Panc1 (cell line): Measurements from ENCODE around the gene VASP. TPM values are rescaled to one million over a fixed set of nuclear protein-coding genes. Genes with fewer than 3 reads are reported as not detected.

Experiments used
- ATAC-seq: fragments of 200-7000 bp; cut with Tn5 transposase; 2 replicates; pipeline ENCODE4 v1.9.1; 2020; ENCODE audit warnings: mild to moderate bottlenecking, moderate library complexity
- BruUV-seq: library from RNA; stranded (reverse); fragments of 400-500 nt; replicated peaks from 2 replicates; lab custom pipeline; 2021; lab: Mats Ljungman, UMichigan
- CTCF ChIA-PET: fragments of 300-600 bp; sonication (Branson Sonifier 250); formaldehyde crosslinking; loops from one replicate; lab custom pipeline; 2022; ENCODE audit warnings: antibody characterized with exemption; lab: Charles Lee
- POLR2A ChIA-PET: fragments of 300-600 bp; sonication (Branson Sonifier 250); formaldehyde crosslinking; loops from one replicate; lab custom pipeline; 2022; ENCODE audit warnings: antibody characterized with exemption; lab: Charles Lee
- DNase-seq: peaks from one replicate; pipeline ENCODE4 v3.0.0-alpha.2; 2010; ENCODE audit warnings: low read depth, low spot score
- H3K27ac ChIP-seq: 2 replicates; pipeline ENCODE4 v1.5.1; 2011; ENCODE audit warnings: mild to moderate bottlenecking, low read length, inconsistent platforms
- H3K27me3 ChIP-seq: fragments of 200-500 bp; sonication (Bioruptor generic); 2 replicates; pipeline ENCODE4 v1.6.0; 2014; ENCODE audit warnings: low read length, inconsistent platforms; ENCODE audit not compliant: control insufficient read depth, insufficient read depth
- H3K36me3 ChIP-seq: fragments of 200-500 bp; sonication (Bioruptor generic); 2 replicates; pipeline ENCODE4 v1.5.1; 2014; ENCODE audit warnings: inconsistent platforms, mild to moderate bottlenecking, low read length, moderate library complexity; ENCODE audit not compliant: control insufficient read depth, insufficient read depth
- H3K4me1 ChIP-seq: 2 replicates; pipeline ENCODE4 v1.5.1; 2011; ENCODE audit warnings: inconsistent platforms, mild to moderate bottlenecking, low read length, moderate library complexity; ENCODE audit not compliant: control insufficient read depth, insufficient read depth
- H3K4me3 ChIP-seq, 2 experiments: 2 replicates each; pipeline ENCODE4 v1.5.1; 2011 to 2012; ENCODE audit warnings: low read depth in 2 of 2, low read length in 2 of 2, mild to moderate bottlenecking in 2 of 2, inconsistent platforms in 1 of 2, moderate library complexity in 1 of 2
- H3K9me3 ChIP-seq: fragments of 200-500 bp; sonication (Bioruptor generic); 2 replicates; pipeline ENCODE4 v1.5.1; 2014; ENCODE audit warnings: low read depth, mild to moderate bottlenecking, inconsistent platforms, low read length, moderate library complexity; ENCODE audit not compliant: control insufficient read depth, insufficient read depth
- POLR2AphosphoS5 ChIP-seq: IDR thresholded peaks from 2 replicates; pipeline ENCODE4 v1.6.1; 2012; ENCODE audit warnings: mild to moderate bottlenecking, low read depth, low read length, moderate library complexity
- REST ChIP-seq, 2 experiments: IDR thresholded peaks; 2 replicates each; pipeline ENCODE4 v1.6.1; 2011 to 2012; ENCODE audit warnings: low read depth in 2 of 2, control low read depth in 1 of 2, low read length in 1 of 2, mild to moderate bottlenecking in 1 of 2, moderate library complexity in 1 of 2; ENCODE audit not compliant: insufficient read depth in 1 of 2
- SIN3A ChIP-seq: IDR thresholded peaks from 2 replicates; pipeline ENCODE4 v1.6.1; 2012; ENCODE audit warnings: low read depth, mild to moderate bottlenecking, low read length, moderate library complexity, borderline replicate concordance; ENCODE audit not compliant: insufficient read depth
- TCF7L2 ChIP-seq: IDR thresholded peaks from 2 replicates; pipeline ENCODE4 v1.6.1; 2011; ENCODE audit warnings: mild to moderate bottlenecking, low read depth, low read length, inconsistent platforms
- in situ Hi-C: cut with HindIII; loops from 2 replicates; pipeline ENCODE4 v1.10.0; 2016; ENCODE audit warnings: low sequenced_read_pairs, low pct_unique_long_range_greater_than_20kb
- intact Hi-C: fragments of 100-400 bp; cut with micrococcal nuclease; formaldehyde crosslinking; loops from one replicate; pipeline ENCODE4 v1.10.0; 2022; ENCODE audit not compliant: unreplicated experiment
- total RNA-seq: library from RNA; stranded (reverse); gene quantifications from one replicate; pipeline ENCODE4 v1.2.1, GENCODE V29; 2021; ENCODE audit not compliant: unreplicated experiment
- TF ChIP-seq, protein P1 (sequence below): fragments of 450-650 bp; IDR thresholded peaks from 2 replicates; pipeline ENCODE4 v1.5.1; 2017; ENCODE audit warnings: mild to moderate bottlenecking

VASP gene
- total RNA-seq, 1 experiment from 2014 or later = 101 TPM

GRCh38 chr19:45471111-45471930 lies 36.0 kb upstream of the VASP start:
- POLR2A ChIA-PET = interaction anchor here (0.6 kb wide), 2 partner anchors 17 to 32 kb away, joined by 3 read pairs; no protein-coding TSS in a partner anchor
- in situ Hi-C loops = no loop called here
- ATAC-seq = no peak
- CTCF ChIA-PET = no interaction called here
- Histone ChIP-seq H3K4me3 (no peak overlapping the region), H3K27me3 (no peaks in the 10 kb centered on the region), H3K9me3 (no peaks in the 10 kb centered on the region), H3K36me3 (no peaks in the 10 kb centered on the region; the same call in 1 of the 2 replicates), H3K4me1 (peaks cover 7% of the 10 kb centered on the region; the same call in 1 of the 2 replicates), H3K27ac (no peak overlapping the region)
- no TSS peak for BruUV-seq
- no peak for TF ChIP-seq TCF7L2
- TF ChIP-seq REST (IDR thresholded peaks at IDR 0.05; ENCODE audit: insufficient read depth in 1 of 2, low read depth in 2 of 2, low read length in 1 of 2) = no peak
- TF ChIP-seq POLR2AphosphoS5 = no peak
- TF ChIP-seq, protein P1, sequence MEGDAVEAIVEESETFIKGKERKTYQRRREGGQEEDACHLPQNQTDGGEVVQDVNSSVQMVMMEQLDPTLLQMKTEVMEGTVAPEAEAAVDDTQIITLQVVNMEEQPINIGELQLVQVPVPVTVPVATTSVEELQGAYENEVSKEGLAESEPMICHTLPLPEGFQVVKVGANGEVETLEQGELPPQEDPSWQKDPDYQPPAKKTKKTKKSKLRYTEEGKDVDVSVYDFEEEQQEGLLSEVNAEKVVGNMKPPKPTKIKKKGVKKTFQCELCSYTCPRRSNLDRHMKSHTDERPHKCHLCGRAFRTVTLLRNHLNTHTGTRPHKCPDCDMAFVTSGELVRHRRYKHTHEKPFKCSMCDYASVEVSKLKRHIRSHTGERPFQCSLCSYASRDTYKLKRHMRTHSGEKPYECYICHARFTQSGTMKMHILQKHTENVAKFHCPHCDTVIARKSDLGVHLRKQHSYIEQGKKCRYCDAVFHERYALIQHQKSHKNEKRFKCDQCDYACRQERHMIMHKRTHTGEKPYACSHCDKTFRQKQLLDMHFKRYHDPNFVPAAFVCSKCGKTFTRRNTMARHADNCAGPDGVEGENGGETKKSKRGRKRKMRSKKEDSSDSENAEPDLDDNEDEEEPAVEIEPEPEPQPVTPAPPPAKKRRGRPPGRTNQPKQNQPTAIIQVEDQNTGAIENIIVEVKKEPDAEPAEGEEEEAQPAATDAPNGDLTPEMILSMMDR = no peak
- no peak for TF ChIP-seq SIN3A
- intact Hi-C loops = no loop called here
- DNase-seq = no peak

GRCh38 chr19:45471931-45472562 lies 35.2 kb upstream of the VASP start:
- POLR2A ChIA-PET = interaction anchor here (0.5 kb wide), 1 partner anchor 15 kb away, joined by 5 read pairs; no protein-coding TSS in a partner anchor
- intact Hi-C loops (no loop called here), in situ Hi-C loops (no loop called here)
- DNase-seq = no peak
- CTCF ChIA-PET = no interaction called here
- no TSS peak for BruUV-seq
- Histone ChIP-seq H3K27ac (no peak overlapping the region), H3K4me3 (no peak overlapping the region), H3K27me3 (no peaks in the 10 kb centered on the region), H3K9me3 (no peaks in the 10 kb centered on the region), H3K4me1 (peaks cover 7% of the 10 kb centered on the region; the same call in 1 of the 2 replicates), H3K36me3 (no peaks in the 10 kb centered on the region; the same call in 1 of the 2 replicates)
- TF ChIP-seq SIN3A (no peak), REST (IDR thresholded peaks at IDR 0.05; ENCODE audit: insufficient read depth in 1 of 2, low read depth in 2 of 2, low read length in 1 of 2) (no peak), TCF7L2 (no peak), POLR2AphosphoS5 (no peak)
- TF ChIP-seq, protein P1 = no peak
- ATAC-seq = no peak
